ENCODE results near the gene MYO9B. TPM values are rescaled to one million over a fixed set of nuclear protein-coding genes. Genes with fewer than 3 reads are reported as not detected.
"Not testable (repeated sequence)": the region's sequence is repeated elsewhere in the genome, so short reads cannot be mapped to it uniquely, and the experiment has no call there.

MYO9B gene
- total RNA-seq, 1 donor from 2014 or later, result 123 TPM

DNA sequence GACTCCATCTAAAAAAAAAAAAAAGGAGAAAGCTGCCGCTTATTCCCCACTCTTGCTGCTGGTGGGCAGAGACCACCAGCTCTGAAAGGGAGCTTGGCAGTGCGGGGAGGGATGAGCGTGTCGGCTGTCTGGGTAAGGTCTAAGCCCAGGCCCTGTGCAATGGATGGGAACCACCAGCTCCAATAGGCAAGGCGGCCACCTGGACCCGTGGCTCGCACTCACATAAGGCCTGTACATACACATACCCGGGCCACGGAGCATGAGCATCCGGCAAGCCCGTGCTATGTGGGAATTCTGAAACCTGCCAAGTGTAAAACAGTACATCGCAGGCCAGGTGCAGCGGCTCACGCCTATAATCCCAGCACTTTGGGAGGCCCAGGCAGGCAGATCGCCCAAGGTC is 83.0 kb downstream of the MYO9B start:
- Histone ChIP-seq H3K9ac (ENCODE audit: low read length) (no peak overlapping the region), H3K36me3 (ENCODE audit: insufficient read depth, low read length) (peaks cover 63% of the 10 kb centered on the region), H3K79me2 (ENCODE audit: insufficient read depth, low read length) (no peaks in the 10 kb centered on the region), H4K20me1 (ENCODE audit: insufficient read depth, low read length) (no peaks in the 10 kb centered on the region), H2AFZ (ENCODE audit: low read depth, low read length) (no peak overlapping the region), H3K9me3 (ENCODE audit: insufficient read depth, low read depth, low read length) (no peaks in the 10 kb centered on the region), H3K4me1 (ENCODE audit: insufficient read depth, low read length) (no peaks in the 10 kb centered on the region), H3K4me3 (ENCODE audit: insufficient read depth, low read depth, low read length) (no peak overlapping the region), H3K4me2 (ENCODE audit: low read length) (no peak overlapping the region), H3K27ac (ENCODE audit: low read depth, low read length) (no peak overlapping the region), H3K27me3 (ENCODE audit: insufficient read depth, low read length) (no peaks in the 10 kb centered on the region)
- Mint-ChIP-seq H3K27ac (ENCODE audit: unreplicated experiment) (no peak overlapping the region), H3K9me3 (ENCODE audit: unreplicated experiment) (no peaks in the 10 kb centered on the region), H3K4me1 (ENCODE audit: low read depth, unreplicated experiment) (no peaks in the 10 kb centered on the region), H3K4me3 (ENCODE audit: unreplicated experiment) (no peak overlapping the region), H3K27me3 (ENCODE audit: low read depth, unreplicated experiment) (no peaks in the 10 kb centered on the region), H3K36me3 (ENCODE audit: low read depth, unreplicated experiment) (peaks cover 24% of the 10 kb centered on the region)
- TF ChIP-seq EZH2 (IDR thresholded peaks at IDR 0.05; ENCODE audit: insufficient read depth, low read length), result no peak
- TF ChIP-seq, protein P1, sequence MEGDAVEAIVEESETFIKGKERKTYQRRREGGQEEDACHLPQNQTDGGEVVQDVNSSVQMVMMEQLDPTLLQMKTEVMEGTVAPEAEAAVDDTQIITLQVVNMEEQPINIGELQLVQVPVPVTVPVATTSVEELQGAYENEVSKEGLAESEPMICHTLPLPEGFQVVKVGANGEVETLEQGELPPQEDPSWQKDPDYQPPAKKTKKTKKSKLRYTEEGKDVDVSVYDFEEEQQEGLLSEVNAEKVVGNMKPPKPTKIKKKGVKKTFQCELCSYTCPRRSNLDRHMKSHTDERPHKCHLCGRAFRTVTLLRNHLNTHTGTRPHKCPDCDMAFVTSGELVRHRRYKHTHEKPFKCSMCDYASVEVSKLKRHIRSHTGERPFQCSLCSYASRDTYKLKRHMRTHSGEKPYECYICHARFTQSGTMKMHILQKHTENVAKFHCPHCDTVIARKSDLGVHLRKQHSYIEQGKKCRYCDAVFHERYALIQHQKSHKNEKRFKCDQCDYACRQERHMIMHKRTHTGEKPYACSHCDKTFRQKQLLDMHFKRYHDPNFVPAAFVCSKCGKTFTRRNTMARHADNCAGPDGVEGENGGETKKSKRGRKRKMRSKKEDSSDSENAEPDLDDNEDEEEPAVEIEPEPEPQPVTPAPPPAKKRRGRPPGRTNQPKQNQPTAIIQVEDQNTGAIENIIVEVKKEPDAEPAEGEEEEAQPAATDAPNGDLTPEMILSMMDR (IDR thresholded peaks at IDR 0.05; ENCODE audit: insufficient read depth, low read depth, low read length), result no peak
- DNase-seq (ENCODE audit: low read depth) (no peak), FAIRE-seq (no peak)

DNA sequence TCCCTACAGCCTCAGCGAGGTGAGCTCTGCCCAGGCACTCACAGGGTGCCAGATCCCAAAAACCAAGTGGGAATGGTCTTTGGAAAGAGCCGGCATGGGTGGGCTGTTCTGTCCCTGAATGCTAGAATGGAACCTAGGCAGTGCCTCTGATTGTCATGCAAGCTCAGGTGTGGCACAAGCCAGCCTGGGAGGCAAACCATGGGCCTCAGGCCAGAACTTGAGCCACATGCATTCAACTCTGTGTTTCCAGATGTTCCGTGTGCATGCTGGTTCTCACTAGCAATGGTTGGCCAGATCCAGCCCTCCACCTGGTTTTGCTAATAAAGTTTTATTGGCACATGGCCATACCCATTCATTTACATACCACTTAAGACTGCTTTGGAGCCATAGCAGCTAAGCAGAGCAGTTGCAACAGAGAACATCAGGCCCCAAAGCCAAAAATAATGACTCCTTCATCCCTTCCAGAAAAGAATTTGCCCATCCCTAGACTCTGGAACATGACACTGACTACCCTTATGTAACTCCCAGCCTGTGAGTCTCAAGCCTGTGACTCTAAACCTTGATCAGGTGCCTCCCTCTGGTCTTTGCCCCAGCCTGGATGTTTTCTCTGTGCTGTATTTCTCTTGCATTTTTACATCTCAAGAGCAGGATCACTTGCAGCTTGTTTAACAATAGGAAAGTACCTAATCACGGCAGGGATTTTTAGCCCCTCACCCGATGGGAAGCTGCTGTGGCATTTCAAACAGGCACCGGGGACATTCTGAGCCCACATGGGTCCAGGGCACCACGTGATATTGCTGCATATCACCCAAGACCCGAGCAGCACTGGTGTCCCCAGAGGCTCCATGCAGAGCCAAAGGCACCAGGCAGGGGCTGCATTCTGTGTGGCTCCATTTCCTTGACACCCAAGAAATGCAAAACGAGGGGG is 84.2 kb downstream of the MYO9B start:
- Histone ChIP-seq H4K20me1 (ENCODE audit: insufficient read depth, low read length) (no peaks in the 10 kb centered on the region), H3K79me2 (ENCODE audit: insufficient read depth, low read length) (no peaks in the 10 kb centered on the region), H2AFZ (ENCODE audit: low read depth, low read length) (no peak overlapping the region), H3K4me2 (ENCODE audit: low read length) (no peak overlapping the region), H3K36me3 (ENCODE audit: insufficient read depth, low read length) (peaks cover 62% of the 10 kb centered on the region), H3K9me3 (ENCODE audit: insufficient read depth, low read depth, low read length) (no peaks in the 10 kb centered on the region), H3K27me3 (ENCODE audit: insufficient read depth, low read length) (no peaks in the 10 kb centered on the region), H3K4me1 (ENCODE audit: insufficient read depth, low read length) (no peaks in the 10 kb centered on the region), H3K4me3 (ENCODE audit: insufficient read depth, low read depth, low read length) (no peak overlapping the region), H3K27ac (ENCODE audit: low read depth, low read length) (no peak overlapping the region), H3K9ac (ENCODE audit: low read length) (no peak overlapping the region)
- DNase-seq (ENCODE audit: low read depth), result peak; percentile 2
- H3K4me1 Mint-ChIP-seq (ENCODE audit: low read depth, unreplicated experiment), result no peaks in the 10 kb centered on the region
- FAIRE-seq, result no peak
- H3K27ac Mint-ChIP-seq (ENCODE audit: unreplicated experiment), result no peak overlapping the region
- H3K36me3 Mint-ChIP-seq (ENCODE audit: low read depth, unreplicated experiment), result peaks cover 32% of the 10 kb centered on the region
- no peaks in the 10 kb centered on the region for H3K27me3 Mint-ChIP-seq (ENCODE audit: low read depth, unreplicated experiment)
- no peaks in the 10 kb centered on the region for H3K9me3 Mint-ChIP-seq (ENCODE audit: unreplicated experiment)
- H3K4me3 Mint-ChIP-seq (ENCODE audit: unreplicated experiment), result peak overlapping the region; percentile 54
- no peak for TF ChIP-seq EZH2 (IDR thresholded peaks at IDR 0.05; ENCODE audit: insufficient read depth, low read length)
- TF ChIP-seq, protein P1 (IDR thresholded peaks at IDR 0.05; ENCODE audit: insufficient read depth, low read depth, low read length), result no peak

DNA sequence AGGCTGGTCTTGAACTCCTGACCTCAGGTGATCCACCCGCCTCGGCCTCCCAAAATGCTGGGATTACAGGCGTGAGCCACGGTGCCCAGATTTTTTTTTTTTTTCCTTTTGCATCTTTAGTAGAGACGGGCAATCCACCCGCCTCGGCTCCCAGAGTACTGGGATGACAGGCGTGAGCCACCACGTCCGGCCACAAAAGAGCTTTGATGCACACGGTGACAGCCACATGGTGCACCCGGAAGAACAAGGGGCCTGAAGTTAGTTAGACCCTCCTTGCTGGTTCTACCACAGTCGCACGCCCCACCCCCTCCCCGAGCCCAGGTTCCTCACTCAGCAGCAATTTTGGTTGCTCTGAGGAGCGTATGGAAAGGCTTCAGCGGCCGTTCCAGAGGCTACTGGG is 85.3 kb downstream of the MYO9B start:
- DNase-seq (ENCODE audit: low read depth) (no peak), FAIRE-seq (no peak)
- Mint-ChIP-seq H3K27me3 (ENCODE audit: low read depth, unreplicated experiment) (no peaks in the 10 kb centered on the region), H3K36me3 (ENCODE audit: low read depth, unreplicated experiment) (peaks cover 35% of the 10 kb centered on the region), H3K9me3 (ENCODE audit: unreplicated experiment) (no peaks in the 10 kb centered on the region), H3K4me1 (ENCODE audit: low read depth, unreplicated experiment) (no peaks in the 10 kb centered on the region), H3K4me3 (ENCODE audit: unreplicated experiment) (no peak overlapping the region), H3K27ac (ENCODE audit: unreplicated experiment) (no peak overlapping the region)
- TF ChIP-seq, protein P1 (IDR thresholded peaks at IDR 0.05; ENCODE audit: insufficient read depth, low read depth, low read length), result no peak
- peaks cover 65% of the 10 kb centered on the region for H3K36me3 ChIP-seq (ENCODE audit: insufficient read depth, low read length)
- no peak overlapping the region for H2AFZ ChIP-seq (ENCODE audit: low read depth, low read length)
- H3K4me2 ChIP-seq (ENCODE audit: low read length), result no peak overlapping the region
- H4K20me1 ChIP-seq (ENCODE audit: insufficient read depth, low read length), result no peaks in the 10 kb centered on the region
- H3K79me2 ChIP-seq (ENCODE audit: insufficient read depth, low read length), result no peaks in the 10 kb centered on the region
- H3K27ac ChIP-seq (ENCODE audit: low read depth, low read length), result no peak overlapping the region
- no peaks in the 10 kb centered on the region for H3K4me1 ChIP-seq (ENCODE audit: insufficient read depth, low read length)
- no peak overlapping the region for H3K4me3 ChIP-seq (ENCODE audit: insufficient read depth, low read depth, low read length)
- no peaks in the 10 kb centered on the region for H3K27me3 ChIP-seq (ENCODE audit: insufficient read depth, low read length)
- H3K9me3 ChIP-seq (ENCODE audit: insufficient read depth, low read depth, low read length), result no peaks in the 10 kb centered on the region
- no peak overlapping the region for H3K9ac ChIP-seq (ENCODE audit: low read length)

DNA sequence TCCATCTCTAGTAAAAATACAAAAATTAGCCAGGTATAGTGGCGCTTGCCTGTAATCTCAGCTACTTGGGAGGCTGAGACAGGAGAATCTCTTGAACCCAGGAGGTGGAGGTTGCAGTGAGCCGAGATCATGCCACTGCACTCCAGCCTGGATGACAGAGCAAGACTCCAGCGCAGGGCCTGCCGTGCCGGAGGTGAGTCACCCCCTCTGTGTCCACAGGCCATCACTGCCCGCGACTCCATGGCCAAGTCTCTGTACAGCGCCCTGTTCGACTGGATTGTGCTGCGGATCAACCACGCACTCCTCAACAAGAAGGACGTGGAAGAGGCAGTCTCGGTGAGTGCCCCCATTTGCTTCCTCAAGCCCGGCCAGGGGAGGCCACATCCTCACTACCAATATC is 86.6 kb downstream of the MYO9B start:
- not testable (repeated sequence) for H3K79me2 ChIP-seq (ENCODE audit: insufficient read depth, low read length)

More for the DNA sequence above, 86.6 kb downstream of the MYO9B start:
- not testable (repeated sequence) for H4K20me1 ChIP-seq (ENCODE audit: insufficient read depth, low read length); H3K9me3 Mint-ChIP-seq (ENCODE audit: unreplicated experiment); H3K27ac ChIP-seq (ENCODE audit: low read depth, low read length); H3K27ac Mint-ChIP-seq (ENCODE audit: unreplicated experiment); H3K27me3 ChIP-seq (ENCODE audit: insufficient read depth, low read length); H3K9me3 ChIP-seq (ENCODE audit: insufficient read depth, low read depth, low read length); H2AFZ ChIP-seq (ENCODE audit: low read depth, low read length); H3K4me1 ChIP-seq (ENCODE audit: insufficient read depth, low read length); H3K4me3 ChIP-seq (ENCODE audit: insufficient read depth, low read depth, low read length); H3K4me3 Mint-ChIP-seq (ENCODE audit: unreplicated experiment); DNase-seq (ENCODE audit: low read depth); FAIRE-seq; H3K27me3 Mint-ChIP-seq (ENCODE audit: low read depth, unreplicated experiment); H3K4me1 Mint-ChIP-seq (ENCODE audit: low read depth, unreplicated experiment); H3K9ac ChIP-seq (ENCODE audit: low read length); H3K4me2 ChIP-seq (ENCODE audit: low read length)
- H3K36me3 Mint-ChIP-seq (ENCODE audit: low read depth, unreplicated experiment), result peaks cover 38% of the 10 kb centered on the region
- peaks cover 66% of the 10 kb centered on the region for H3K36me3 ChIP-seq (ENCODE audit: insufficient read depth, low read length)
